Epithelial cell of esophagus (primary cell): ENCODE data around the gene RASGRF2.

Source experiments
- DNase-seq: peaks from one replicate; pipeline ENCODE4 v3.0.0; 2010; ENCODE audit warnings: low read depth
- H3K4me3 ChIP-seq: 2 replicates; pipeline ENCODE4 v1.5.1; 2011; ENCODE audit warnings: mild to moderate bottlenecking, low read length, control low read depth
- CTCF ChIP-seq: IDR thresholded peaks from 2 replicates; pipeline ENCODE4 v1.5.1; 2011; ENCODE audit warnings: low read depth, mild to moderate bottlenecking, low read length, control low read depth, inconsistent platforms; ENCODE audit not compliant: insufficient read depth; ENCODE audit errors: missing control alignments

The RASGRF2 gene

GRCh38 chr5:80931411-80931810, 28.8 kb upstream of the RASGRF2 start:
- DNase-seq, result no peak
- no peak overlapping the region for H3K4me3 ChIP-seq
- TF ChIP-seq CTCF, result no peak

- DNase-seq, result no peak
- no peak for TF ChIP-seq CTCF
- no peak overlapping the region for H3K4me3 ChIP-seq
Measured at GRCh38 chr5:80933036-80933435, 27.1 kb upstream of the RASGRF2 start.

GRCh38 chr5:80934751-80935150, 25.4 kb upstream of the RASGRF2 start:
- no peak for DNase-seq

GRCh38 chr5:80935811-80936385, 24.3 kb upstream of the RASGRF2 start:
- DNase-seq, result peak; percentile 22
- H3K4me3 ChIP-seq, result no peak overlapping the region
- peak; percentile 22 for TF ChIP-seq CTCF

More at GRCh38 chr5:80934751-80935150, 25.4 kb upstream of the RASGRF2 start:
- no peak for TF ChIP-seq CTCF
- H3K4me3 ChIP-seq, result no peak overlapping the region

- DNase-seq, result no peak
- no peak overlapping the region for H3K4me3 ChIP-seq
- no peak for TF ChIP-seq CTCF
Measured at GRCh38 chr5:80936881-80937280, 23.3 kb upstream of the RASGRF2 start.

GRCh38 chr5:80937584-80938356, 22.4 kb upstream of the RASGRF2 start:
- TF ChIP-seq CTCF, result no peak
- no peak for DNase-seq
- H3K4me3 ChIP-seq, result no peak overlapping the region
